GM19397 (cell line): ENCODE results near the gene CEP152.
"Not testable (repeated sequence)": the region's sequence is repeated elsewhere in the genome, so short reads cannot be mapped to it uniquely, and the experiment has no call there.

Source experiments
- ATAC-seq: cut with Tn5 transposase; IDR thresholded peaks from one replicate; pipeline ENCODE4 v1.9.1; 2021; ENCODE audit warnings: mild to moderate bottlenecking, moderate library complexity; ENCODE audit not compliant: unreplicated experiment

Gene CEP152

DNA sequence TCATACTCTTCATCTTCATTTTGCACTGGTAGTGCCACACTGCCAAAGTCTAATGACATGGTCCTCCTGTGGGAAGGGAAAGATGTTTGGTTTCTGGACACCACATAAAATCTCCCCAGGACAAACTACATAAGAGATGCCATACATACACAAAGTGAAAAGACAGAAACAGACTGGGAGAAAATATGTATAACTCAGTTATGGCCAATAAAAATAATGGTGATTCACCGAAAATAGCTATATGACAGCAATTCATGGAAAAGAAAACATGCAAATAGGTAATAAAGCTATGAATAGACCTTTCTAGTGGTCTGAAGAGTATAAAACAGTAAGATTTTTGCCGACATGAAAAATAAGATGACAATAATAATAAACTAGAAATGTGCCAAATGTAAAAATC is 5.3 kb downstream of the CEP152 start:
- no peak for ATAC-seq

DNA sequence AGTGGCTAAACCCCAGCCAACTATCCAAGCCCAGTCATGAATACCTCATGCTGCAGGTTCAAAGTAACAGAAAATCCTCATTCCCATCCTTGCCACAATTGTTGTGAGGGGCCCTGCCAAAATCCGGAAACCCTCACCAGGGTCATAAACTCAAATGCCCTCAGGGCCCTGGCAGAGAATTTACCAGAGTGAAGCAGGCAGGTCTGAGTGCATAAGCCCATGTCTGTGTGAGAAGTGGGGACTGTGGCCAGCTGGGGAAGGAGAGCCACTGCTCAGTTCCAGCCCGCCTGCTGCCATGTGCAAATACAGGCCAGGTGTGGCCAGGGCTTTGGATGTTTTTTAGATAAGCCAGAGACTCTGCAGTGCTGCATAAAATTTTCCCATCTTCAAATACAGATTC is 7.0 kb downstream of the CEP152 start:
- ATAC-seq: no peak

DNA sequence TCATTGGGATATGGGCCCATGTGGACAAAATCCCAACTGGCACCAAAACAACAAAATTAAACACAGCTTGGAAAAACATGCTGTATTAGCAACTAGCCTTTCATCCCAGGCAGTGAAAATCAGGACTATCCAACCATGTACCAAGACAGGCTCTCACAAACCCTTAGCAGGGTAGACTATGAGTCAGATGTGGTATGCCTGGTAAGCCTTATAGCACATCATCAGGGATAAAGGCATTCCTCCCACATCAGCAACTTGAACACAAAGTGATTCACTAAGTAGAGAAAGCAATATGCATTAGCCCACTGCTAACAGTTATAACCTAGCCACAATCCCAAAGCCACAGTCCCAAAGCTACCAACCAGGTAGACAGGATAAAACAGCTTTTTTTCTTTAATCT is 8.0 kb downstream of the CEP152 start:
- no peak for ATAC-seq

DNA sequence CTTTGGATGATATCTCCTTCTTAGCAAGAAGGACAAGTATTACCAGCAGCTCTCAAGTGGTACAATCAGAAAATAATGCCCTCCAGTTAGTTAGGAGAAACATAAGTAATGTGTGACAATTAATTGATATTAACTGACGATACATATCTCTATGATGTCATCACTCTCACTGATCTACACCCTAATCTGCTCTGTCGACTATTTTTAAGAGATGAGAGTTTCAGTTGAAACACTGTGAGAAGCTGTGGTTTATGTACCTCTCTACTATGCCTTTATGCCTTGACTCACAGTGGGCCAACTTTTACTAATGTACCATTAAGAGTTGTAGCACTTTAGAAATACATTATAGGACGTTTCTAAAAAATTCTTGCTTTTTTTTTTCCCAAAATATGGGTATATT is 8.6 kb downstream of the CEP152 start:
- no peak for ATAC-seq

DNA sequence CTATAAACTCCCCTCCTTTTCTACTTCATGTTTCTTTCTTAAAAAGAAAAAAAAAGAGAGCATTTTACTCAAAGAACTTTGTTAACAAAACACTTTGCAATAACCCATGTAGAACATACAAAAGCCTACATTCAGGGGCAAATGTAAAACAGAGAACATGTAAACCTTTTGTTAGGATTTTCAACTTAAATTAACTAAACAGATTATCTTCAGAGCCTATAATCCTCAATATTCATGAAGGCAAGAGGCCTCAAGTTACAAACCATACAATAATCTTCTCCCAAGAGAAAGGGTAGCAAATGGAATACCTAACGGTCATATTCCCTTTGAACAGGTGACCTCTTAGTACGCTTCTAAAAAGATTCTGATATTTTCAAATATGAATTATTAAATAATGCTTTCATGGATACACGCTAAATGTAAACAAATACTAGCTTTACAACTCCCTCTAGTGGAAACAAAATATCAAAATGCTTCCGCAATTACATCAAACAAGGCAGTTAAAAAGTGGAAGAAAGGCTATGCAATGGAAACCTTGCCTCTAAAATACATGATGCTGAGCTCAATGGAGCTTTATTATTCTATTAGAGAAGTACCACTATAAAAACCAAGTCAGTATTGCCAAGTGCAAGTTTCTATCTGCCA is 9.9 kb downstream of the CEP152 start:
- ATAC-seq: no peak

DNA sequence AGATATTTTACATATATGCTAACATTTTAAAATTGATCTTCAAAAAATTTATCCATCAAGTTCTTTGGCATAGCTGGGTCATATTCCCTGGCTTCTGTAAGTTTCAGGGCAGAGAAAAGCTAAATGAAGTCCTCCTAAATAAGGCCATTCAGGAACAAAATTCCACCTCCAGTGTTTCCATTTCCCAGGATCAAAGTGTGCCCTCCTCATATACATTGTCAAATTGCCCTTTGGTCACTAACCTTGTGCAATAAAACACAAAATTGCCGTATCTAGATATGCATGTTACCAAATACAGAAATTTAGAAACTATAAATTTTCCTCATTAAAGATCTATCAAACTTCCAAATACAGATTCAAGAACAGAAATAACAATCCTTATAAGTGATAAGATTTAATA is 10.6 kb downstream of the CEP152 start:
- ATAC-seq: no peak

DNA sequence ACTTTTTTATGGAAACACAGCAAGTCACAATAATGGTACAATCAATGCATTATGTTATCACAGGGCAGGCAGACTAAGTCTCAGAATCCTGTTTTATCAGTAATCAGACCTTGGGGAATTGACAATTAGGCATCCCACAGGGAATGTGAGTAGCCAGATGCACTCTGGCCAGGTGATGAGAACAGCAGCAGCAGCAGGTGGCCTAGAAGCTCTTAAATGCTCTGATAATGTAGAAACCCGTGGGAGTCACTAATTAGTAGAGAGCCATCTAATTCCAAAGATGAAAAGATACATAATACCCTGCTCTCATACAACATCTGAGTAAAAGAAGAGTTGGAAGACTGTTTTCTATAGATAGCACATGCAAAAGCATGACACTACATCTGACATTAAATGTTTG is 12.6 kb downstream of the CEP152 start:
- no peak for ATAC-seq

DNA sequence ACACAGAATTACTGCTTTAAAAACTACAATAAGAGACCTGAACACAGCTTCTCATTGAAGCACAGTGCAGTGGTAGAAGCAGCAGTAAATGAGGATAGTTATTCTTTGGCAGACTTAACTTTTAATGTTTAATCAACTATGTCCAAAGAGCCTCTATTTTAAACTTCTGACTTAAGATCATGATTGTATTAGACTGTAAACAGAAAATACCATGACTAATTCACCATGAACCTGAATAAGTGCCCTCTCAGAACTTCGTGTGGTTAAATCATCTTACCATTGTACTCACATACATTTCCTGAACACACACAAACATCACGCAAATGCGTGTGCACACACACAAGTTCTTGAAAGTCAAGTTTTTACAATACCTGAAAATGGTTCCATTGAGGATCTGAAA is 13.9 kb downstream of the CEP152 start:
- peak; percentile 58 for ATAC-seq

DNA sequence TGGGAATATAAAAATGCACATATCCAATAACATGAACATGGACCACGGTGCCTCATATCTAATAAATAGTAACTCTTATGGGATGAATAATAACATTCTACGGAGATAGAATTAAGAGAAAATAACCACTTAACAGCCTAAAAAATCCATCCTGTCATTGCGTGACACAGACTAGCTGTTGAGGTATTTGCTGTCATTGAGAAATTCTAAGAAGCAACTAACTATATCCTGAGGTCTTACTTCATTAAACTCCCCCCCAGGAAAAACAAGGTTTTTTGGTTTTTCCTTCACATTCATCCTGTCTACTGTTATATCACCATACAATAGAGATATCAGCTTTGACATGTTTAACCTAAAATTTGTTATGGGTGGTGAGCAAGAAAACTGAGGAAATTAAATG is 14.3 kb downstream of the CEP152 start:
- peak; percentile 11 for ATAC-seq

DNA sequence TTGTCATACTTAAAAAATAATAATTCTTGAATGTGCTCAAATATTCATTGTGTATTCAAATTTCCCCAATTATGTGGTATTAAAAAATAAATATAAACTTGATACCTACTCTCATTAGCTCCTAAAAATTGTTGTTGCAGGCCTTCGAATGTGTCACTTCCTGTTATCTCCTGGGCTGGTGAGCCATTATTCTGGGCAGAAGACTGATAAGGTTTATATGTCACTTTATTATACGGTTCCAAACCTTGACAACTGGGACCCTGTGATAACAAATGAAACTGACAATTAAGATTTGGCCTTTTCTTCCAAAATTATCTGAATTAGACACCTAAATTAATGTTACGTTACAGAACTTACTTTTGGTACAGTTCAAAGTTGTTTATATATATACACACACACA is 15.0 kb downstream of the CEP152 start:
- no peak for ATAC-seq

DNA sequence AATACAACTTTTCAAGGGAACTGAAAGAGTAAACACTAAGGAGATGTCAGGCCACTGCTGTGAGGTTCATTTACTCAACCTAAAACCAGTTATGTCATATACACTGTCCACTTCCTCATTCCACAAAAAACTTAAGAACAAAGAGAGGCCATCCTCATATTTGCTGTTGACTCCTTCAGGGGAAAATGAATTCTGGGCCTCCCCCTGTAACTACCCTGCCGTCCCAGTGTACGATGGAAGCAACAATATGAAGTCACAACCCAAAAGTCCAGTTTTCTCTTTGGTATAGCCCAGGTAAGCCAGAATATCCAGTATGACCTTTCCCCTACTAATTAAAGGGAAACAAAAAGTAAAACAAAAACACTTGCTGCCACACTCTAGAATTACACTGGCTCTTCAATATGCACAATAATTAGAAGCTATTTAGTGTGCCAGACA is 16.2 kb downstream of the CEP152 start:
- peak; percentile 76 for ATAC-seq

DNA sequence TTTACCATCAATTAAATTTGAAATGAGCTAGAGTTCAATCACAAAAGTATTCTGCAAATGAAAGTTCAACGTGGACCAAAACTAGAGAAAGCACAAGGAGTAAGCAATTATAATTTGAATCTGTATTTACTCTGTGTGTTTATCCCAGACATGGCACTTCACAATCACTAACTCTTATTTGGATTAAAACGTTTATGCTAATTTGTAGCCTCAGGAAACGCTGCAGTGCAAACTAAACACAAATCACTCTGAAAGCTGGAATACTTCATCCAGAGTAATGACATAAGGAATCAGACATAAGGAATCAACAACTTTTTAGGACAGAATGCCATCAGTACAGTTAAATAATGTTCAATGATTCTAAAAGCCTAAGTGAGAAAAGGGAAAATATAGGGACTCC is 18.5 kb downstream of the CEP152 start:
- ATAC-seq: no peak

DNA sequence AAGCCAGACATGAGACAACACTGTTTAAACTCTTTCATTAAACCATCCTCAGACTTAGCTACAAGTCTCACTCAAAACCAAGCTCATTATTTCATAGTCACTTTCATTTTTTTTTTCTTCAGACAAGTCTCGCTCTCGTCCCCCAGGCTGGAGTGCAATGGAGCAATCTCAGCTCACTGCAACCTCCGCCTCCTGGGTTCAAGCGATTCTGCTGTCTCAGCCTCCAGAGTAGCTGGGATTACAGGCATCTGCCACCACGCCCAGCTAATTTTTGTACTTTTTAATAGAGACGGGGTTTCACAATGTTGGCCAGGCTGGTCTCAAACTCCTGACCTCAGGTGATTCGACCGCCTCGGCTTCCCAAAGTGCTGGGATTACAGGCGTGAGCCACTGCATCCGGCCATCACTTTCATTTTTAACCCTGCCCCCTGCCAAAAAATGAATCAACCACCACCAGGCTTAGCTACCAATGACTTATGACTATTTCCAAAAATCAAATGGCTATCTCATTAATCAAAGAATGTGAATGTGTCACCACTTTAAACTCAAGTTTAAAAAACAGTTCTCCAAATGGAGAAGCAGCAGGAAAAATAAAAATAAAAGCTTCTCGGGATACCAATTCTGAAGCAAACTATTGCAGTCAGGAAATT is 20.3 kb downstream of the CEP152 start:
- not testable (repeated sequence) for ATAC-seq

DNA sequence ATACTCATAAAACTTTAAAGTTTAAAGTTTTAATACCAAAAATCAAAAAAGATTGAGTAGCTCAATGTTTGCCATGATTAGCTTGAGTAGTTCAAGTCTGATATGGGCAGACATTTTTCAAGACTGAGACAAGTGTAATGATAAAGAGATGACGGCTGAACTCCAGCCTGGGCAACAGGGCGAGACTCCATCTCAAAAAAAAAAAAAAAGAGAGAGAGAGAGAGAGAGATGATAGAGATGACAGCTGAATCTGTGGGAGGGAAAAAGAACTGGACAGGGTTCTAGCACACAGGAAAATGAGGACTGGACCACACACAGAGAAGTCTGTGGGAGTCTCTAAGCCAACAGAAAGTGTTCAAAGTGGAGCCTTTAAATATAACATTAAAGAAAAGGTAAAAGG is 25.2 kb downstream of the CEP152 start:
- no peak for ATAC-seq

DNA sequence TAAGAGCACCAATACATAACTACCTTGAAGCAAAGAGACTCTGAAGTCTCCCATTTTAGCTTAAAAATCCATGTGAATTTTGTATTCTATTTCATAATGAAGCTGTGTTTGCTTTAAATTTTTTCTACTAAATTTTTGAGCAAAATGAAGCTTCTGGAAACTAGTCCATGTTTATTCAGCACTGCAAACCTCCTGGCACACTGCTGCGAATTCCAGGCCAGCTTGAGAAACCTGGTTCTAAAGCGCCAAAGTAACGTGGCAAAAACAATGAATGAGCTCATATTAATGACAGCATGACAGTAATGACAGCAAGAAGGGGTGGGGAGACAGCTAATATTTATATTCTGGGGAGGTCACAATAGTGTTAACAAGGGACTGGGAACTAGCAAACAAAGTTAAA is 25.7 kb downstream of the CEP152 start:
- no peak for ATAC-seq

DNA sequence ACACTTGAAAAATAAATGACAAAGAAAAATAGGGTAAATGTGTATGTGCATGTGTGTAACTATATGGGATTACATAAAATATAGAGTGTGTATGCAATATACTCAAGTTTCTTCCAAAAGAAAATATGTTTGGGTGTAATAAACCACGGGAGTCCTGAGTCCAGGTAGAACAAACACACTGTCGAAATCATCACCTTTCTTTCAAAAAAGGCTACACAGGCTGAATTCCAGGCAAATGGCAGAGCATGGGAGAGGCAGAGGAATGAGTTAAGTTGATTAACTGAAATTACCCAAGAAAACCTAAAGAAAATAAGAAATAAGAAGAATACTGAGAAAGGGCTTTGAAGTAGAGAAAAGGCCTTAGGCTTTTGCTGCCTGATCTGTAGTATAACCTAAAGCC is 26.1 kb downstream of the CEP152 start:
- no peak for ATAC-seq

DNA sequence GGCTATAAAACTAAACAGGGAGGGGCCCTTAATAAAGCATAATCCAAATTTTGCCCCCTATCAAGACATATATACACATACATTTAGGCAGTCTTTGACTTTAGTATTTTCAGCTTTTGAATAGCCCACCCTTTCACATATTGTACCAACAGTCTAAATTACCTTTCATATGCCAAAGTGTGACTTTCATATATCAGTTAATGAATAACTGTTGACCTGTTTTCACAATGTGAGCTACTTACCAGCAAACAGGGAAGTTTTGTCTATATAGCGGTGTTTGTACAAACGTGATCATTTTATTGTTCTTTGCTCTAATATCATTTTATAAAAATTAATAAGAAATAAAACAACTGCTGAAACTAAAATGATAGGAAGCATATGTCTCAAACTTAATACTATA is 28.0 kb downstream of the CEP152 start:
- no peak for ATAC-seq

DNA sequence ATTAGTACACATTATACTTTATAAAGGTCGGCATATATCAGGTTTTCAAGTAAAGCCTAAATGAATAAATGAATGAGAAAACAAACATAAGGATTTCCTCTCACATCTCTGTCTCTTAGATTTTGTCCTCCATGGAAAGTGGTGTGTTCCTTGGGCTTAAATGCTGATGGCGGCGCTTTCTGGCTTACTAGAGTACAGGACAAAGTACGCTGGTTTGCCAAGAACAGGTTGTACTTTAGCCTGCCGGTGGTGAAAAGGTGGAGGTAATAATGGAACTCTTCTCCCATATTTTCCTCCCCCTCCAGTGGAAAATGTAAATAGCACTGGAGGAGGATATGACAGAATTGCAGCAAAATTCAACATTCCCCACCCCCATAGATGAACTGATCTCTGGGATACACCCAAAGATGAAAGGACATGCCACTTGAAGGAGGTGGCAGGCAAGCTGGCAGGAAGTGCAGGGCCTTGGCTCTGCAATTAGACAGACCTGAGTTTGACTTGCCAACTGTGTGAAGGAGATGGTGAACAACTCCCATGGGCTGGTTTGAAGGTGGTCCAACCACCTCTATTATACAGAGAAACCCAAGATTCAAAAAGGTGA is 29.3 kb downstream of the CEP152 start:
- ATAC-seq: no peak

DNA sequence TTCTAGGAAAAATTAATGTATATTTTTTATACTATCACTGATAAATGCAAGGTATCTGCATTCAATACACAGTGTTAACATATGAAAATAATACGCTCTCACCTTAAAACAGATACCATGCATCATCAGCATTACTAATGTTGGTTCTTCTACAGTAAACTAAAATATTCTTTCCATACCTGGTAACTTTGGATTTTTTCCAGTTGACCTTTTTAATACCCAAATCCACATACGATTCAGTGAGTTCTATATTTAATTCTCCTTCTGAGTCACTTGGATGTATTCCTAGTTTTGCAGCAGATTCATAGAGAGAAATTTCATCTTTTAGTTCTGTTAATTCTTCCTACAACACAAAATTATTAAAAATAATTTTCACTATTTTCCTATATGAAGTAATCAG is 29.9 kb downstream of the CEP152 start:
- no peak for ATAC-seq

DNA sequence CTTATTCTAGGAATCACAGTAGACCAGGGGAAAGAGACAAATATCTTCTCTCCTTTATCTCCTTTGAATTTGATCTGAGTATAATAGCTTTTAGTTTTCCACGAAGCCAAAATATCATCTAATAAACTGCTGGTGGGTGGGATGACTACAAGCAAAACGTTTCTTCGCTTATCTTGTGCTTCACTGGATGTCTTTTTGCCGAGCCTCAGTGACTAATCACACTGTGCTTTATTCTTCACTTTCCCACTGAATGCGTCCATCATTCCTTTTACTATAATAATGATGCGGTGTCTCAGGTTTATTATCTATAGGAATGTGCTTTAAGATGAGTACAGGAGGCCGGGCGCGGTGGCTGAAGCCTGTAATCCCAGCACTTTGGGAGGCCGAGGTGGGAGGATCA is 32.5 kb downstream of the CEP152 start:
- no peak for ATAC-seq

DNA sequence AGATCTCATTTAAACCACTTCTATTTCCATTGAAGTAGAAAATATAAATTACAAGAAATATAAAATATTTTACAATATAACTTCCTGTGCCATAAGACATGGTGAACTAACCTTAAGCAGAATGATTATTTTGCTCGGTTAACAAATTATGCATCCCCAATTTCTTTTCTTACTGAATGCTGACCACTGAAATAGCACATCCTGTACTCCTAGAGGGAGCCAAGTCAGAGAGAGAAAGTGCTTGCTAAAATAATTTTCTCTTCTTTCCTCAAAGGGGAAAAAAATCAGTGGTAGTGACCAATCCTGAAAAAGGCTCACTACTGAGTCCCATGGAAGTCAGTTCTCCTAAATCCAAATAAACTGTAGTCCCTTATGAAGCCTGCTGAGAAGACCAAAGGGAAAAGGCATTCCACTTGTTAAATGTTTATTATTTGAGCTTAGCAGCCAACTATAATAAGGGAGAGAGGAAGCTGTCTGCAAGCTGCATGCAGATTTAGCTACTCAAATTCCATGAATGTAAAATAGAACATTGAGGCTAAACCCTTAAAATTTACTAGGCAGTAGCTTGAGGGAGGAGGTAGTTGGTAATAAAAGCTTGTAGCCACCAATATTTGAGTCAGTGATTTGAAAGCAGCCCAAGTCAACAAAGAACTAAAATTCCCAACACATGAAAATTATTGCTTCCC is 33.1 kb downstream of the CEP152 start:
- ATAC-seq: no peak

DNA sequence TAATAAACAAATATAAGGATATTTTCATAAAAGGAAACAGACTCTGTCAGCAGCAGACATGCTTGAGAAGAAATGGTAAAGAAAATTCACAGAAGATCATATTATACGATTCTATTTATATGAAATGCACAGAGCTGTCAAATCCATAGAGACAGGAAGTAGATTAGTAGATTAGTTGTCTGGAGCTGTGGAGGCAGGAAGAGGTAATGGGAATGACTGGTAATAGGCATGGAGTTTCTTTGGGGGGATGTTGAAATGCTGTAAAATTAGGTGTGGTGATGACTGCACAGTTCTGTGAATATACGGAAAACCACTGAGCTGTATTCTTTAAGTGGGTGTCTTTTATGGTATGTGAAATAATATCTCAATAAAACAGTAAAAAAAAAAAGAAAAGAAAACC is 35.3 kb downstream of the CEP152 start:
- ATAC-seq: no peak
